Uterus (tissue), 2 donors: Measurements from ENCODE around the gene GPSM1.

Experiments
- POLR2A ChIP-seq, 2 donors: fragments of 450-650 bp; IDR thresholded peaks; one replicate each; pipeline ENCODE4 v1.6.1; 2016; ENCODE audit warnings: antibody characterized with exemption in 2 of 2, mild to moderate bottlenecking in 1 of 2, moderate library complexity in 1 of 2
- TF ChIP-seq, protein P1 (sequence below), 4 experiments: fragments of 200-600 bp in 2 of 4; fragments of 450-650 bp in 2 of 4; sonication (generic) in 2 of 4; IDR thresholded peaks; one replicate each; pipeline ENCODE4 v1.5.1; 2016 to 2019; ENCODE audit warnings: antibody characterized with exemption in 4 of 4, mild to moderate bottlenecking in 2 of 4, moderate library complexity in 1 of 4

DNA sequence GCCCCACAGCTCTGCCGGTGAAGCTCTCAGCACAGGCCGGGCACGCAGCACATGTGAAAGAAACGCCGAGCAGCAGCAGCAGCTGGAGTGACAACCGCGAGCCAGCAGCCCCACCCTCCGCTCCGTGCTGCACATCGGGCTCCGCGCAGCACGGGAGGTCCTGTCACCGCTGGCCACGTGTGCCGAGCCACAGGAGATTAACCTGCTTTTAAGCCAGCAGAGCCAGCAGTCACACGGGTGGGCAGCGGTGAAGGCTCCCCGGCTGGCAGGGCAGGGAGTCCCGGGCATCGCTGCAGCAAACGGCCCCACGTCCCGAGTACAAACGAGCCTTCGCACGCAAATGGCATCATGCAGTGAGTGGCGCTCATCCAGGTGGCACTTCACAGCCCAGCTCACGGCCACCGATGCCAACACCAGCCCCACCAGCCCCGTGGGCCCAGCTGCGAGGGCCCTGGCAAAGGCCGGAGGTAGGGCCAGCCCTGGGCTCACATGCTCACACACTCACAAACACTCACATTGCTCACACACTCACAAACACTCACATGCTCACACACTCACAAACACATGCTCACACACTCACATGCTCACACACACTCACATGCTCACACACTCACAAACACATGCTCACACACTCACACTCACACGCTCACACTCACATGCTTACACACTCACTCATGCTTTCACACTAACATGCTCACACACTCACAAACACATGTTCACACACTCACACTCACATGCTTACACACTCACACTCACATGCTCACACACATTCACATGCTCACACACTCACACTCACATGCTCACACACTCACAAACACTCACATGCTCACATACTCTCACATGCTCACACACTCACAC lies 34.5 kb upstream of the GPSM1 start:
- TF ChIP-seq, protein P1, sequence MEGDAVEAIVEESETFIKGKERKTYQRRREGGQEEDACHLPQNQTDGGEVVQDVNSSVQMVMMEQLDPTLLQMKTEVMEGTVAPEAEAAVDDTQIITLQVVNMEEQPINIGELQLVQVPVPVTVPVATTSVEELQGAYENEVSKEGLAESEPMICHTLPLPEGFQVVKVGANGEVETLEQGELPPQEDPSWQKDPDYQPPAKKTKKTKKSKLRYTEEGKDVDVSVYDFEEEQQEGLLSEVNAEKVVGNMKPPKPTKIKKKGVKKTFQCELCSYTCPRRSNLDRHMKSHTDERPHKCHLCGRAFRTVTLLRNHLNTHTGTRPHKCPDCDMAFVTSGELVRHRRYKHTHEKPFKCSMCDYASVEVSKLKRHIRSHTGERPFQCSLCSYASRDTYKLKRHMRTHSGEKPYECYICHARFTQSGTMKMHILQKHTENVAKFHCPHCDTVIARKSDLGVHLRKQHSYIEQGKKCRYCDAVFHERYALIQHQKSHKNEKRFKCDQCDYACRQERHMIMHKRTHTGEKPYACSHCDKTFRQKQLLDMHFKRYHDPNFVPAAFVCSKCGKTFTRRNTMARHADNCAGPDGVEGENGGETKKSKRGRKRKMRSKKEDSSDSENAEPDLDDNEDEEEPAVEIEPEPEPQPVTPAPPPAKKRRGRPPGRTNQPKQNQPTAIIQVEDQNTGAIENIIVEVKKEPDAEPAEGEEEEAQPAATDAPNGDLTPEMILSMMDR (IDR thresholded peaks at IDR 0.05): no peak
- TF ChIP-seq POLR2A (IDR thresholded peaks at IDR 0.05): no peak
